Esophagus squamous epithelium (tissue), 4 donors: ENCODE measurements around the gene MLLT3.

Experiments used
- POLR2A ChIP-seq, 4 donors: fragments of 450-650 bp; IDR thresholded peaks; one replicate each; pipeline ENCODE4 v1.6.1; 2017; ENCODE audit warnings: antibody characterized with exemption in 4 of 4, mild to moderate bottlenecking in 4 of 4, moderate library complexity in 3 of 4
- TF ChIP-seq, protein P1 (sequence below), 6 experiments: fragments of 450-650 bp in 4 of 6; fragments of 200-600 bp in 2 of 6; sonication (generic) in 2 of 6; IDR thresholded peaks; one replicate each; pipeline ENCODE4 v1.5.1; 2016 to 2019; ENCODE audit warnings: antibody characterized with exemption in 6 of 6, mild to moderate bottlenecking in 4 of 6, moderate library complexity in 4 of 6

DNA sequence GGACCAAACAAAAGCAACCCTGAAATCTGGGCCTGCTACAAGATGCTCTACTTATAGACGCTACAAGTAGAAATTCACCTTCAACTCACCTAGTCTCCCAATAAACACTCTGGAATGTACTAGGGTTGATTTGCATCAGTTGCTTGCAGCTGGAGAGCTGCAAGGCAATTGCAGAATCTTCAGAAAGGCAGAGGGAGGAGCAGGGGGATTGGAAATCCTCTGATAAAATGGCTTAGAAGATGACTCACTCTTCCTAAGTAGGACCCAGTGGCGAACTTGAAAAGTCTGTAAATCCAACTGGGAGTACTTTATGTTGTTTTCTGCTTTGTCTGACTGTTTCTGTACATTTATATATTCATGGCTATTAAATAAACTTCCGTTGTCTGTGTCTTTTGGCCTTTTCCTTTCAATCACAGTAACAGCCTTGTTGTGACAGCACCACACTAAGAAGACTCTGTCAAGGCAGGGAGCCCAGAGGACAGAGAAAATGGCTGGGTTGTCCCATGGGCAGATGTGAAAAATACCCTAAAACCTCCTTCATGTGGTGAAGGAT, 14.7 kb upstream of the MLLT3 start:
- TF ChIP-seq, protein P1, sequence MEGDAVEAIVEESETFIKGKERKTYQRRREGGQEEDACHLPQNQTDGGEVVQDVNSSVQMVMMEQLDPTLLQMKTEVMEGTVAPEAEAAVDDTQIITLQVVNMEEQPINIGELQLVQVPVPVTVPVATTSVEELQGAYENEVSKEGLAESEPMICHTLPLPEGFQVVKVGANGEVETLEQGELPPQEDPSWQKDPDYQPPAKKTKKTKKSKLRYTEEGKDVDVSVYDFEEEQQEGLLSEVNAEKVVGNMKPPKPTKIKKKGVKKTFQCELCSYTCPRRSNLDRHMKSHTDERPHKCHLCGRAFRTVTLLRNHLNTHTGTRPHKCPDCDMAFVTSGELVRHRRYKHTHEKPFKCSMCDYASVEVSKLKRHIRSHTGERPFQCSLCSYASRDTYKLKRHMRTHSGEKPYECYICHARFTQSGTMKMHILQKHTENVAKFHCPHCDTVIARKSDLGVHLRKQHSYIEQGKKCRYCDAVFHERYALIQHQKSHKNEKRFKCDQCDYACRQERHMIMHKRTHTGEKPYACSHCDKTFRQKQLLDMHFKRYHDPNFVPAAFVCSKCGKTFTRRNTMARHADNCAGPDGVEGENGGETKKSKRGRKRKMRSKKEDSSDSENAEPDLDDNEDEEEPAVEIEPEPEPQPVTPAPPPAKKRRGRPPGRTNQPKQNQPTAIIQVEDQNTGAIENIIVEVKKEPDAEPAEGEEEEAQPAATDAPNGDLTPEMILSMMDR (IDR thresholded peaks at IDR 0.05), result no peak
- TF ChIP-seq POLR2A (IDR thresholded peaks at IDR 0.05), result no peak
